GM18861 (cell line): ENCODE results near the gene PDE3B.
"Not testable (repeated sequence)": the region's sequence is repeated elsewhere in the genome, so short reads cannot be mapped to it uniquely, and the experiment has no call there.

Experiments used
- ATAC-seq: cut with Tn5 transposase; IDR thresholded peaks from one replicate; pipeline ENCODE4 v1.9.1; 2021; ENCODE audit not compliant: unreplicated experiment

PDE3B gene

GRCh38 chr11:14793546-14793945 is 149.9 kb downstream of the PDE3B start:
- ATAC-seq: no peak

- not testable (repeated sequence) for ATAC-seq
Measured at GRCh38 chr11:14796028-14796427, 152.4 kb downstream of the PDE3B start.

GRCh38 chr11:14803846-14804245 is 160.2 kb downstream of the PDE3B start:
- no peak for ATAC-seq

GRCh38 chr11:14809466-14809865 is 165.9 kb downstream of the PDE3B start:
- no peak for ATAC-seq

GRCh38 chr11:14812757-14813156 is 169.2 kb downstream of the PDE3B start:
- no peak for ATAC-seq

- ATAC-seq: no peak
Measured at GRCh38 chr11:14813516-14813915, 169.9 kb downstream of the PDE3B start.

GRCh38 chr11:14818779-14819178 is 175.2 kb downstream of the PDE3B start:
- ATAC-seq: no peak

GRCh38 chr11:14819596-14819995 is 176.0 kb downstream of the PDE3B start:
- no peak for ATAC-seq

GRCh38 chr11:14821031-14821430 is 177.4 kb downstream of the PDE3B start:
- ATAC-seq: no peak

GRCh38 chr11:14826600-14826999 is 183.0 kb downstream of the PDE3B start:
- ATAC-seq: no peak

- no peak for ATAC-seq
Measured at GRCh38 chr11:14835496-14836492, 192.2 kb downstream of the PDE3B start.

- ATAC-seq: no peak
Measured at GRCh38 chr11:14842002-14842401, 198.4 kb downstream of the PDE3B start.

GRCh38 chr11:14852571-14853177 is 209.1 kb downstream of the PDE3B start:
- ATAC-seq: no peak

GRCh38 chr11:14854057-14854456 is 210.5 kb downstream of the PDE3B start:
- no peak for ATAC-seq

- ATAC-seq: no peak
Measured at GRCh38 chr11:14855890-14856289, 212.3 kb downstream of the PDE3B start.

- no peak for ATAC-seq
Measured at GRCh38 chr11:14857621-14858020, 214.0 kb downstream of the PDE3B start.

GRCh38 chr11:14858404-14858803 is 214.8 kb downstream of the PDE3B start:
- ATAC-seq: no peak

GRCh38 chr11:14860511-14860910 is 216.9 kb downstream of the PDE3B start:
- no peak for ATAC-seq

GRCh38 chr11:14861680-14862079 is 218.1 kb downstream of the PDE3B start:
- no peak for ATAC-seq

- ATAC-seq: not testable (repeated sequence)
Measured at GRCh38 chr11:14863775-14864174, 220.2 kb downstream of the PDE3B start.

- ATAC-seq: no peak
Measured at GRCh38 chr11:14872032-14872431, 228.4 kb downstream of the PDE3B start.

GRCh38 chr11:14873632-14874031 is 230.0 kb downstream of the PDE3B start:
- ATAC-seq: no peak
